DND-41 (cell line): Measurements from ENCODE around the gene TNIK.

Source experiments
- CTCF ChIP-seq: IDR thresholded peaks from 2 replicates; pipeline ENCODE4 v1.5.1; 2012; ENCODE audit warnings: borderline replicate concordance, low read length, moderate library complexity, mild to moderate bottlenecking; ENCODE audit not compliant: poor library complexity, severe bottlenecking; ENCODE audit errors: extremely low read depth
- EZH2 ChIP-seq: IDR thresholded peaks from 3 replicates; pipeline ENCODE4 v1.6.1; 2012; ENCODE audit warnings: borderline replicate concordance, low read depth, mild to moderate bottlenecking, moderate library complexity, low read length, inconsistent platforms; ENCODE audit not compliant: severe bottlenecking

DNA sequence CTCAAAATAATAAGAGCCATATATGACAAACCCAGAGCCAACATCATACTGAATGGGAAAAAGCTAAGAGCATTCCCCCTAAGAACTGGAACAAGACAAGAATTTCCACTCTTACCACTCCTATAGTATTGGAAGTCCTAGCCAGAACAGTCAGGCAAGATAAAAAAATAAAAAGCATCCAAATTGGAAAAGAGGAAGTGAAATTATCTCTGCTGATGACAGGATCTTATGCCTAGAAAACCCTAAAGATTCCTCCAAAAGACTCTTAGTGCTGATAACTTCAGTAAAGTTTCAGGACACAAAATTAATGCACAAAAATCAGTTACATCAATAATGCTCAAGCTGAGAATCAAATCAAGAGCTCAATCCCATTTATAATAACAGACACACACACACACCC, 387.8 kb downstream of the TNIK start:
- TF ChIP-seq CTCF (no peak), EZH2 (no peak)
